ENCODE results near the gene REEP1. TPM values are rescaled to one million over a fixed set of nuclear protein-coding genes. Genes with fewer than 3 reads are reported as not detected.

REEP1 gene
- total and polyA plus RNA-seq, 2 of the 13 experiments (the other 11 are each of a cell fraction or from before 2014, with no cell fraction given): 0.27 TPM; not detected in 1

DNA sequence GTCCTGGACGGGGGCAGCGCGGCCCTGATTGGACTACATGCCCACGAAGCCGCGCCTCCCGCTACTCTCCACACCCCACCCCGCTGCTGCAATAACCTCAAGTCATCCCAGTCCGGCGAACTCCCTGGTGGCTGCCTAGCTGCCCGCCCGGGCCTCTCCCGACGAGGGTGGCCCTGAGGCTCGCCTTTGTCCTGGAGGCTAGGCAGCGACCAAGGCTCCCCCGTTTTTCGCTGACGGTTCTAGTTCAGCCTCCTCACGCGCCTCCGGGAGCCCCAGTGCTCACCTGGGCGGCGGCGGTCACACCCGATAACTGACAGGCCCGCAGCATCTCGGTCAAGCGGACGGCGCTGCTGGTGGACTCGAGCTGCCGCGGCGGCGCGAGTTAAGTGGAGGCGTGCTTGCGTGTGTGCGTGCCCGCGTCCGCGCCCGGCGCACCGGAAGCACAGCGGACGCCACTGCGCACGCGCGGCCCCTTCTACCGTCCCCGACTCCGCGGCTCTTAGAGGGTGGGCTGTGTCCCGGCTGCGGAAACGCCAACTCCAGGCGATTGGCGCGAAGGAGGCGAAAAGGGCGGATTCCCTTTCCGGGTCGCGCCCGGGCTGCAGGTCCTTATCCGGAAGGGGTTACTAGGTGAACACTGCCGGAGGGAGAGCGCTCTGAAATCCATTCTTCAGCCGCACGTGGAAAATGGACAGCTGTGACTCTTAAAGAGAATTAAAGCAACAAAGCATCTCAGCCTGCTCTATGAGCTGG lies 142.2 kb downstream of the REEP1 start, which contains the start of gene IMMT (continued):
- TF ChIP-seq, protein P1, sequence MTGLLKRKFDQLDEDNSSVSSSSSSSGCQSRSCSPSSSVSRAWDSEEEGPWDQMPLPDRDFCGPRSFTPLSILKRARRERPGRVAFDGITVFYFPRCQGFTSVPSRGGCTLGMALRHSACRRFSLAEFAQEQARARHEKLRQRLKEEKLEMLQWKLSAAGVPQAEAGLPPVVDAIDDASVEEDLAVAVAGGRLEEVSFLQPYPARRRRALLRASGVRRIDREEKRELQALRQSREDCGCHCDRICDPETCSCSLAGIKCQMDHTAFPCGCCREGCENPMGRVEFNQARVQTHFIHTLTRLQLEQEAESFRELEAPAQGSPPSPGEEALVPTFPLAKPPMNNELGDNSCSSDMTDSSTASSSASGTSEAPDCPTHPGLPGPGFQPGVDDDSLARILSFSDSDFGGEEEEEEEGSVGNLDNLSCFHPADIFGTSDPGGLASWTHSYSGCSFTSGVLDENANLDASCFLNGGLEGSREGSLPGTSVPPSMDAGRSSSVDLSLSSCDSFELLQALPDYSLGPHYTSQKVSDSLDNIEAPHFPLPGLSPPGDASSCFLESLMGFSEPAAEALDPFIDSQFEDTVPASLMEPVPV (CRISPR knock-in tag; IDR thresholded peaks at IDR 0.05): peak; percentile 87; the same call in 1 of the 2 replicates
- TF ChIP-seq, protein P2, sequence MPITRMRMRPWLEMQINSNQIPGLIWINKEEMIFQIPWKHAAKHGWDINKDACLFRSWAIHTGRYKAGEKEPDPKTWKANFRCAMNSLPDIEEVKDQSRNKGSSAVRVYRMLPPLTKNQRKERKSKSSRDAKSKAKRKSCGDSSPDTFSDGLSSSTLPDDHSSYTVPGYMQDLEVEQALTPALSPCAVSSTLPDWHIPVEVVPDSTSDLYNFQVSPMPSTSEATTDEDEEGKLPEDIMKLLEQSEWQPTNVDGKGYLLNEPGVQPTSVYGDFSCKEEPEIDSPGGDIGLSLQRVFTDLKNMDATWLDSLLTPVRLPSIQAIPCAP (CRISPR knock-in tag; IDR thresholded peaks at IDR 0.05; ENCODE audit: low read depth): peak; percentile 51; the same call in 1 of the 2 replicates
- peak; percentile 98 for TF ChIP-seq ZNF547 (CRISPR knock-in tag; IDR thresholded peaks at IDR 0.05)
- TF ChIP-seq KLF12 (CRISPR knock-in tag; IDR thresholded peaks at IDR 0.05; ENCODE audit: borderline replicate concordance): peak; percentile 100
- peak; percentile 100 for TF ChIP-seq YEATS4 (CRISPR knock-in tag; IDR thresholded peaks at IDR 0.05; ENCODE audit: borderline replicate concordance)
- TF ChIP-seq ARNT (IDR thresholded peaks at IDR 0.05): no peak
- peak; percentile 80 for TF ChIP-seq ZNF124 (CRISPR knock-in tag; IDR thresholded peaks at IDR 0.05)
- peak; percentile 99 for TF ChIP-seq ZNF230 (CRISPR knock-in tag; IDR thresholded peaks at IDR 0.05)
- no peak for TF ChIP-seq ZNF10 (CRISPR knock-in tag; IDR thresholded peaks at IDR 0.05; ENCODE audit: borderline replicate concordance, low read depth)
- peak; percentile 86 for TF ChIP-seq SALL1 (CRISPR knock-in tag; IDR thresholded peaks at IDR 0.05)
- peak; percentile 96 for TF ChIP-seq ZFY (CRISPR knock-in tag; IDR thresholded peaks at IDR 0.05)
- TF ChIP-seq ELF1 (CRISPR knock-in tag; IDR thresholded peaks at IDR 0.05): peak; percentile 95
- TF ChIP-seq ZNF747 (CRISPR knock-in tag; IDR thresholded peaks at IDR 0.05; ENCODE audit: borderline replicate concordance): peak; percentile 95
- TF ChIP-seq SIN3A (IDR thresholded peaks at IDR 0.05; ENCODE audit: borderline replicate concordance, low read depth, low read length): peak; percentile 89
- peak; percentile 78 for TF ChIP-seq ZFP90 (CRISPR knock-in tag; IDR thresholded peaks at IDR 0.05; ENCODE audit: borderline replicate concordance)
- peak; percentile 66 for TF ChIP-seq U2AF1 (optimal IDR thresholded peaks at IDR 0.05; ENCODE audit: low read depth, low read length)
- TF ChIP-seq SNAI1 (CRISPR knock-in tag; IDR thresholded peaks at IDR 0.05; ENCODE audit: borderline replicate concordance): no peak; the same call in 1 of the 2 replicates
- TF ChIP-seq ZNF251 (CRISPR knock-in tag; IDR thresholded peaks at IDR 0.05): 0 out of 2 replicates have a peak, but pooled peaks have one; percentile 68
- TF ChIP-seq PRMT3 (CRISPR knock-in tag; IDR thresholded peaks at IDR 0.05; ENCODE audit: borderline replicate concordance, low read depth): 0 out of 2 replicates have a peak, but pooled peaks have one; percentile 52
- TF ChIP-seq, protein P3, sequence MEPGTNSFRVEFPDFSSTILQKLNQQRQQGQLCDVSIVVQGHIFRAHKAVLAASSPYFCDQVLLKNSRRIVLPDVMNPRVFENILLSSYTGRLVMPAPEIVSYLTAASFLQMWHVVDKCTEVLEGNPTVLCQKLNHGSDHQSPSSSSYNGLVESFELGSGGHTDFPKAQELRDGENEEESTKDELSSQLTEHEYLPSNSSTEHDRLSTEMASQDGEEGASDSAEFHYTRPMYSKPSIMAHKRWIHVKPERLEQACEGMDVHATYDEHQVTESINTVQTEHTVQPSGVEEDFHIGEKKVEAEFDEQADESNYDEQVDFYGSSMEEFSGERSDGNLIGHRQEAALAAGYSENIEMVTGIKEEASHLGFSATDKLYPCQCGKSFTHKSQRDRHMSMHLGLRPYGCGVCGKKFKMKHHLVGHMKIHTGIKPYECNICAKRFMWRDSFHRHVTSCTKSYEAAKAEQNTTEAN (CRISPR knock-in tag; conservative IDR thresholded peaks at IDR 0.05): peak; percentile 55; the same call in 1 of the 2 replicates
- no peak for TF ChIP-seq HDAC6 (IDR thresholded peaks at IDR 0.05; ENCODE audit: low read depth, low read length)
- no peak for TF ChIP-seq CHD4 (IDR thresholded peaks at IDR 0.05; ENCODE audit: borderline replicate concordance, low read length)
- TF ChIP-seq ZBTB38 (CRISPR knock-in tag; IDR thresholded peaks at IDR 0.05): peak; percentile 66
- TF ChIP-seq, protein P4, sequence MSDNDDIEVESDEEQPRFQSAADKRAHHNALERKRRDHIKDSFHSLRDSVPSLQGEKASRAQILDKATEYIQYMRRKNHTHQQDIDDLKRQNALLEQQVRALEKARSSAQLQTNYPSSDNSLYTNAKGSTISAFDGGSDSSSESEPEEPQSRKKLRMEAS (IDR thresholded peaks at IDR 0.05): peak; percentile 96
